Stimulated activated CD4-positive, alpha-beta T cell treated with anti-CD3 and anti-CD28 coated beads, Interleukin-4, amount 100 ng/mL, for 48 hours (primary cell): Measurements from ENCODE around the gene CCR1.
A peak's percentile ranks its signal among the peaks of the same experiment; 100 is the strongest.

Experiments used
- DNase-seq, 2 donors: peaks; one replicate each; pipeline ENCODE4 v3.0.0-alpha.2; 2020; ENCODE audit warnings: low read depth in 2 of 2

CCR1 gene

DNA sequence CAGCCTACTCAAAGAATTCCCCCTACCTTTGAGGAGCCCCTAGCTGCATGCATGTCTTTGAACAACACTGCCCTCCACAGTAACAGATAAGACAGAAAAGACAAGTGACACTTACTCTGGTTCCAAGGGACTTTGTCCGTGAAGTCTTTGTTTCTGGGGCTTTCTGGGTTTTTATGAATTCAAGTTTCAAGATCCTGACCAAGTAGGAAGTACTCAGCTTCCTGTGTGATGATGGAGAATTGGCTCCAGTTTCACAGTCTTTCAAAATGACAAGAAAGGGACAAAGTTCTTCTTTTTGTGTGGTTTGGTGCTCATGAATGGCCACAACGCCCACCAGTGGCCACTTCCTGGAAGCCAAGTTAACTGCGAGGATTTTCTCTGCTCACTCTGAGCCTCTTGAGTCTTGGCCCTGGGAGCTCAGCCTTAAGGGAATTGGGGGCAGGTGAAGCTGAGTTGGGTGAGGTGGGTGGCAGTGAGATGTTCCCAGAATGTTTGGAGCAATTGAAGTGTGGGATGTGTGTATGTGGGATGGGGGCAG lies at the start of gene CCR1:
TSS of gene CCR1 (minus strand) at position 147 of the 538 bp plus-strand sequence. CDS start 4,000 bp downstream, outside the sequence.
- DNase-seq = peak; percentile 38 to 51

DNA sequence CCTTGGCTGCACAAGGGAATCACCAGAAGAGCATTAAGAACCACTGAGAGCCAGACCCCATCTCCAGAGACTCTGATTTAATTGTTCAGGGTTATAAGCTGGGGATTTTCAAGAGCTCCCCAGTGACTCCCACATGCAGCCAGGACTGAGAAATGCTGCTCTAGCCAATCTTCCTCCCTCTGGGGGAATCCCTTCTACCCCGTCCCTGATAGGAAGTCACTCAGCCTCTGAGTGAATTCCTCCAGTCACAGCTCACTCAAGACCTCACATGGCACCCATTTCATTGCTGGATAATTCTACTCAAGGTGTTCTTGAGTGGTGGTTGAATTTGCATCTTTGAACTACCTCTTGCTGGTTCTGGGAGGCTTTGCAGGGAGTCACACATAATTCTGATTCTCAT lies 44.9 kb upstream of the CCR1 start:
- DNase-seq = no peak

DNA sequence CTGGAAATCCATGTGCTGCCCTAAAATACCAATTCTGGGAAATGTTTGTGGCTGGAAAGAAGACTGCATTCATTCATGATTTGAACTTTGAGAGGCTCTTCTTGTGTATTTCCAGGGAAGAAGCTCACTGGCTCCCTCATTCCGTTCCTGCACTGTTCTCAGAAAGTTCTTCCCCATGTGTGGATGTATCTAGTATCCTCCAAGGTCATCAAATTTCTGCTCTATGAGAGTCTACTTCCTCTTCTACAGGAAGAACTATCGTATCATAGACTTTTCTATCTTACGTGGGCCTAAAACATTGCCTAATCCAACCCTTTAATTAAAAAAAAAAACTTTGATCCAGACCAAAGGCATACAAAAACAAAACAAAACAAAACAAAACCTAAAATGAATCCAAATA lies 37.0 kb upstream of the CCR1 start:
- DNase-seq = no peak

DNA sequence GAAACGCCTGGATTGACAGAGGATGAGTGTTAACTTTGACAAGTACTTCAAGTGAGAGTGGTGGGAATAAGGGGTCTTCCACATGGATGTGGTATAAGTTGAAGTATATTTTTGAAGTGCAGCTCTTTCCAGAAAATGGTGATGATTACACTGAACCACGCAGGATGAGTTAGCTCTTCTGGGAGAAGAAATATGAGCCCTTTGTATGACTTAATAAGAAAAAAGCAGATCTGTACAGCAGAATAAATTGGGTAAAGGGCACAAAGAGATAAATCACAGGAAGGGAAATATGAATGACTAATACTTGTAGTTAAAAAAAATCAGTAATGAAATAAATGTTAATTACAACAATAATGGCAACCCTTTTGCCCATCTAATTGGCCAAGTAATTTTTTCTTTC lies 35.4 kb upstream of the CCR1 start:
- DNase-seq = no peak

DNA sequence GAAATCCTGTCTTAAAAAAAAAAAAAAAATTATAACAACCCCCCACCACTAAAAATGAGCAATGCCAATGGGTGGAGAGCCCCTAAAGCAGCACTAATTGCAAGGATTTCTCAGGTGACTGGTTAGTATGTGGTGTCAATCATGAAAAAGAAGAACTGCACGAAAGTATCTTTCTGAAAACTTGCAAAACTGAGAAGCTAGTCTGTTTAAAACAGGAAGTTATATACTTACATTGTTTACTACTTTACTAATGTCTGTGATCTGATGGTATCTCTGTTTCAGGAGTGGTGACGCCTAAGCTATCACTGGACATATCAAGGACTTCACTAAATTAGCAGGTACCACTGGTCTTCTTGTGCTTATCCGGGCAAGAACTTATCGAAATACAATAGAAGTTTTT lies 34.0 kb upstream of the CCR1 start, which contains the start of gene CCR3:
TSS of gene CCR3 (plus strand) at position 341 of the 400 bp plus-strand sequence. CDS start 22,699 bp downstream, outside the sequence.
- no peak for DNase-seq

DNA sequence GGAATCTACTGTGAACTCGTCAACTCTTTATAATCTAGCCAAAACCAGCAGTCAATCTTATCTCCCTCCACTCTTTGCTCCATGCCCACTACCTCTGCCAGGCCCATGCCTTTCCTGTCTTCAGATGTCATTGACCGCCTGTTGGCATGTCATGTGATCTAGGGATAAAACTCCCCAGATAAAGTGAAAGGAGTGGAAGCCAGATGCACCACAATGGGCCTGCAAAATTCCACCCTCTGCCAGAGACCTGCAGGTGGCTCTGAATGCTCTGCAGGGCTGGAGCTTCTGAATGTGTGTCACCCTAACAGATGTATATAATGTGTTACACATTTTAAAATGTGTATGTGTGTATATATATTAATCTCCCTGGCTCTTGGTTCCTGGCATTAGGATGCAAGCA lies 31.8 kb upstream of the CCR1 start:
- DNase-seq = no peak

DNA sequence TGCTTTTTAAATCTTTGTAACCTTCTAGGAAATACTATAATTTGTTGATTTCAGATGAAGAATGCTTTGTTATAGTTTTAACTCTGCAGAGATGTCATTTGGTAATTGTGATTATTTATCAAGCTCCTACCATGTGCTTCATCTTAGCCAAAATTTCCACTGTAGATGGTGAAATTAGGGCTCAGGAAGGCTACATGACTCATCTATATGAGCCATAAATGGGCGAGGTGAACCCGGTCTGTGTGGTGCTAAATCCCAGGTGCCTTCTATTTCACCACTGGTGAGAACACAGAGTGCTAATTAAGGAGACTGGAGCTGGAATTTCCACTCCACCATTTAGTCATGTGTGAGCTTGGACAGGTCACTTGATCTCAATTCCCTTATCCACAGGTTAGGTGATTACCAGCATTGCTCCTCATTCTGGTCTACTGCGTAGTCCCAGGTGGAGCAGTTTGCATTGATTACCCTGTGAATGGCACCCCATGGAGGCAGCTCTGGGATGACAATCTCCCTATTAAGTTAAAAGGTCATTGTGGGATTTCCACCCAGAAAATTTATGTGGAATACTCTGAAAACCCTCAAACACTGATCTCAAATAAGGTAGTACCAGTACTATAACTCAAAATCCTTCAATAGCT lies 31.3 kb upstream of the CCR1 start:
- no peak for DNase-seq

DNA sequence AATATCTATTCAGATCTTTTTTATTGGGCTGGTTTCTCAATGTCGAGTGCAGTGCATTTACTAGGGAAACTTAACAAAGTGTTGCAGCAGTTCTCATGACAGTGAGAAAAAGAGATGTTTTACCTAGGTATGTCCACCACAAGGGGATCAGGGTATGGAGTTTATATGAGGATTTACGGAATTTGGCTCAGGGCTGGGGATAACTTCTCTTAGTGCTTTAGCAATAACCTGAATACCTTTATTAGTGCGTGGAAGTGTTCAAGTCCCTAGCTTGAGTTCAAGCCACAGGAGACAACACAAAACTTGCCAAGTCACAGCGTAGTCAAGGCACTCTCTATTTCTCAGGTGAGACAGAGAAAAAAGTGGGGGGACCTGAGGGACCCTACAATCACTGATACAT lies 30.3 kb upstream of the CCR1 start:
- DNase-seq = no peak

DNA sequence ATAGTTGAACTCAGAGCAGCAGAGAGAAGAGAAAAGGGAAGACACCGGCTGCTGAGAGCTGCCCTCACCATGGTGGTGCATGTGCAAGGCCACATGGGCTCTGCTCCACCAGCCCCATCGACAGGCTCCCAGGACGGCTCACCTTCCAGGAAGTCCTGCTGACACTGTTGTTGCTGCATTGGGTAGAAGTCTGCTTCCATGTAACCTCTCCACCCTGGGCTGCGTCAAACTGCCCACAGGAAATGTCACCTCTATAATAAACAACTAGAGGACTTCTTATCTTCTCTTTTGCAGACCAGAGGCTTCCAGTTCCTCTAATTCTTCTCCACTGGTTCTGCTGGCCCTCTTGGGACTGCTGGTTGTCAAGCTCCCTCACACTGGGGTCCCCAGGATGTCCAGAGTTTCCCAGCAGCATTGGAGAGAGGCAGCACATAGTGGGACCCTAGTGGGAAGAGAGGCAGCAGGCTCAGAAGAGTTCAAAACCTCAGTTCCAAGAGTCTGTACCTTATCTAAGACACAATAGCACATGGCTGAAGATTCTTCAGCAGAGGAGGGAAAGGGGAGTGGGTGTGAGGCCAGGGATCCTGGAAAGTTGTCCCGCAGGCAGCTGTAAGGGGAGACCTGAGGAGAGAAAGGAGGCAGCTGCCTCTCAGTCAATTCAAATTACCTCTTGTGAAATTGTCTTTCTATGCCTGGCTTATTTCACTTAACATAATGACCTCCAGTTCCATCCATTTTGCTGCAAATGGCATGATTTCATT lies 28.4 kb upstream of the CCR1 start:
- DNase-seq = no peak

DNA sequence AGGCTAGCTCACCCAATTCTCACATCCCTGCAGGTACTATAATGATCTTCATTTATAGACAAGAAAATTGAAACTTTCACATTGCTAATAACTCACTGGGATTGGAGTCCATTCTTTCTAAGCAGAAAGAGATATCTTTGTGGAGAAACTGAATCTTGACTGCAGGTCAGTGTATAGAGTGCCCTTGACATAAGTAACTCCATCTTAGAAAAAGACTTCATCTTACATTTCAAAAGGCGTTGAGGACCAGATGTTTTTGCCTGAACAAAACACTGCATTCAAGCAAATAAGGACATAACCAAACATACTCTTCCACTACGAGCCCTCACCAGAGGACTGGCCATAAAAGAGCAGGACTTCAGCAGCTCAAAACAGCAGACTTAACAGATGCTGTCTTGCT lies 27.3 kb upstream of the CCR1 start:
- no peak for DNase-seq

DNA sequence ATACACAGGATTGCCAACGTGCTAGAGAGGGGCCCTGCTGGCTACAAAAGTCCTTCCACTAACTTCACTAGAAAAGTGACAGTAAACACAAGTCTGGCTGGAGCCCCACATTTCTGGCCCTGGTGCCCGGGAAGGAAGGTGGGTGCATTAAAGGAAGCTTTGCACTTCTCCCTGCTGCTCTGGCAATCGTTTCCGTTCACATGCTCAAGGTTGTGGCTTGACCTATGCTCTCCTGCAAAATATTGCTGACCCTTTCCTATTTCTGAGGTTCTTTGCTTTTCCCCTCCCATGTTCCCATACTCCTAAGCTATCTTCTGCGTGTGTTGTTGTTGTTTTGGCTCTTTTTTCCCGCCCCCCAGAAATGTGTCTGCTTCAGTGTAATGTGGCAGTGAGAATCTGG lies 25.1 kb upstream of the CCR1 start:
- no peak for DNase-seq

DNA sequence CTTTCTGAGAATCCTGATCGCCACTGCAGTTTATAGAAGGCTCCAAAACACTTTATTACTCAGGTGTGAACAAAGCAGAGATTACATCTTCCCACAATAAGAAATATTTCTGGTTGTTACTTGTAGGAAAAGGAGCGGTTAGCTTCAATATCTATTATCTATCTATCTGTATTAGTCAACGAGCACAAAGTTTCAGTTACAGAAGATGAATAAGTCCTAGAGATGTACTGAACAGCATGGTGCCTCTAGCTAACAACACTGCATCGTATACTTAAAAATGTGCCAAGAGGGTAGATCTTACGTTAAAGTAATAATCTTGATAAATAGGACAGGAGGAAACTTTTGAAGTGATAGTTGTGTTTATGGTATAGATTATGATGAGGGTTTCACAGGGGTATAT lies 23.2 kb upstream of the CCR1 start:
- DNase-seq = no peak

DNA sequence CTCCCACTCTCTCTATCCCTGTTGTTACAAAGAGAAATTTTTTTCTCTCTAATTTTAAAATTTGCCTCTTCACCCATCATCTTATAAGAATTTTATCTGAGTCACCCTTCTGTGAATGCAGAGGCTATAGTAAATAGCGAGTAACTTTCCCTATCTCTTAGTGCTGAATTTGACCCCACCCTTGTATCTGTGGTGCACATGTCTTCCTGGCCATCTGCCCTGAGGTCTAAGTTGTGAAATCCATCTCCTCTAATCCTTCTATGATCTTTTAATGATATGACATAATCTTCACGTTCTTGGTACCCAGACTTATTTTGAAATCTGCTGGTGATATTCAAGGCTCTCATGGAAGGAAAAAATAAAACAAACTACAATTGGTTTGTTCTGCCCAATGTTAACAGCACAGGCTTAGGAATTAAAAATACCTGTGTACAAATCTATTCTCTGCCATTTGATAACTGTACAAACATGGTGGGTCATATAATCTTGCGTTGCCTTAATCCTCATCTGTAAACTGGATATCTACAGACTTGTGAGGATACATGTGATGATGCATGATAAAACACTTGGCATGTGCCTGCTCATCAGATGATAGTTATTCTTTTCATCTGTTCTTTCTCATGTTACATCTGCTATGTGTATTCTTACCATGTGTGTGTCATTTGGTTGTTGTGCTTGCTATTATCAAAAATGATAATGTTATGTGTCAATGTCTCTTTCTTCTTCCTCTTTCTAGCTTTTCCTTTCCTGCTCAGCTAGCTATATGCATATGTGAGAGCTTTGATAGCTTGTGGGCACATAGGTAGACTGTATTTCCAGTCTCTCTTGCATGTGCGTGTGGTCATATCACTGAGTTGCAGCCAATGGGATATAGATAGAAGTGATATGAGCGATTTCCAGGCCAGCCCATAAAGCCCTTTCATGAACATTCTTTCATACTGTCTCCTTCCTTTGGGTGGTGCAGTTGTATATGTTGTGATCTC lies 20.4 kb upstream of the CCR1 start:
- no peak for DNase-seq

DNA sequence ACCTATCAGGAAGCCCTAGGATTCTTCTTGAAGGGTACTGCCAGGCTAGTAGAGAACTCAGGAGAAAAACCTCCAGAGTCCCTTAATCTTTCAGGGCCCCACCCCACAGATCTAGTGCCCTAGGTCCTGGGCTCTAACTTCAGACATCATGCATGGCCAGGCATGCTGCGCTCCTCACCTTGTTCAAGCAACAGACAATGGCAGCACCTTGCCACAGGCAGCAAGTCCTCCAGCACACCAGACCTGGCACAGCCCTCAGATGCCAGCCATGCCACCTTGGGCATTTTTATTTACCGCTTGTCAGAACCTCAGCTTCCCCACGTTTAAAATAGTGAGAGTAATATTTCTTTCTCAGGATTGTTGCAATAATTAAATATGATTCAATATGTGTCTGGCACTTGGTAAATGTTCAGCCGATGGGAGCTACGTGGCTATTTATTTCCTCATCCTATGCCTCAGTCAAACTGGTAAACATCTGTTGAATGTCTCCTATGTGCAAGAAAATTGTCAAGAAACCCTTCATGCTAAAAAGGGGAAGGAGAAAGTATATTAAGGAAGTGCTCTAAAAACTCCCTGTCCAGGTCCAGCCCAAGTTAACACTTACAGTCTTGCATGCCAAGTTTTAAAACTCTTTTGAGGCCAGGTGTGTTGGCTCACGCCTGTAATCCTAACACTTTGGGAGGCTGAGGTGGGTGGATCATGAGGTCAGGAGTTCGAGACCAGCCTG lies 14.5 kb upstream of the CCR1 start:
- DNase-seq = no peak

DNA sequence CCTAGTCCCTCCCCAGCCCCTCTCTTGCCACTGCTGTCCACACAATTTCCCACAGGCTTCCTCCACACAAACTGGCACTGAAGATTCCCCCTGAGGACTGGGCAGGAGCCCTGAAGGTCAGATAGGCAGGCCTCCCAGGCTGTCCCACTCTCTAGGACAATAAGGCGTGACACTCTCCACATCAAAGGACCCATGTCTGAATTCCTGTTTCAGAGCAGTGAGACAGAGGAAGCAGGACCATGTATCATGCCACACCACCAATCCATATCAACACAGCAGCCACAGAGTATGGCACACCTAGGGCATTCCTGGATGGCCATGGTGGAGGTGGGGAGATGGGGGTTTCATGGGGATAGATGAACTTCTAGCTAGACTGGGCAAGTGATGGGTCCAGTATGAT lies 13.8 kb upstream of the CCR1 start:
- no peak for DNase-seq

DNA sequence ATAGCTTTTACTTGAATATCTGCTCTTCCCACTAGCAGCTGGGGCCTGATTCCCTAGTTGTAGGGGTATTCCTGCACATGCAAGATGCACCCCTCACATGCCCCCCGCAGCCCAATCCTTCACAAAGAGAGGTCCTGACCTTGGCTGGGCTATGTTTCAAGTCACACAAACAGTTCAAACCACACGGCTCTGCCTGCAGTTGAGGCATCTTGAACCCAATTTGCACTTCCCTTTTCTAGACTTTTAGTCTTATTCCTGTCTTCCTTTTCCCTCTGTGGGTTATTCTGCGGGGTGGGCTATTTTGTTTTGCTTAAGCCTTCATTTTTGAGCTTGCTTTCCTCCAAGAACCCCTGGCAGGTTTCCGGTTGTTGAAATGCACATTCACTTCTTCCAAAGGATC lies 13.3 kb upstream of the CCR1 start:
- no peak for DNase-seq

DNA sequence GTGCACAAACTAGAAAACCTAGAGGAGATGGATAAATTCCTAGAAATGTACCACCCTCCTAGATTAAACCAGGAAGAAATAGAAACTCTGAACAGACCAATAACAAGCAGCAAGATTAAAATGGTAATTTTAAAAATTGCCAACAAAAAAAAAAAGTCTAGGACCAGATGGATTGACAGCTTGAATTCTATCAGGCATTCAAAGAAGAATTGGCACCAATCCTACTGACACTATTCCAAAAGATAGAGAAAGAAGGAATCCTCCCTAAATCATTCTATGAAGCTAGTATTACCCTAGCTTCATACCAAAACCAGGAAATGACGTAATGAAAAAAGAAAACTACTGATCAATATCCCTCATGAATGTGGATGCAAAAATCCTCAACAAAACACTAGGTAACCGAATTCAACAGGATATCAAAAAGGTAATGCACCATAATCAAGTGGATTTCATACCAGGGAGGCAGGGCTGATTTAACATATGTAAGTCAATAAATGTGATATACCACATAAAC lies 10.1 kb upstream of the CCR1 start:
- DNase-seq = no peak

DNA sequence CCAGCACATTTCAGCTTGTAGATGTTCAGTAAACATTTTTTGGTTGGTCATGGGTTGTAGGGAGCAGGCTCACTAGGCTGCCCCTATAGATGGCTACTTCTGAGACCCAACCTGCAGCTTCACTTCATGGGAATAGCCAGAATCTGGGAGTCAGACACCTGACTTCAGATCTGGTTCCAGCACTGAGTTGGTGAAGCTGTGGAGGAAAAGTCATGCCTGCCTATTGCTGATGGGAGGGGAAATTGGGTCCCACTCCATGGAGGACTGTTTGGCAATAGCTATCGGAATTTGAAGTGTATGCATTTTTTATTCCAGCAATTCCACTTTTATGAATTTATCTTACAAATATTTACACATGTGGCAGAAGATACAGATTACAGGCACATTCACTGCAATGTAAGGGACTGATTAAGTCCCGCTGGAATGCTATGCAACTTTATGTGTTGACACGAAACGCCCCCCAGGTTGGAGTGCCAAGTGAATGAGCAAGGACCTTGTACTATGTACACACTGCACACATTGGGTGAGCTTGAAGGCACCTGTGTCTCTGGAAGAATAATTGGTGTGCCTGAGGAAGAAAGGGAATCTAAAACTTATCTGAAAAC lies 7.8 kb upstream of the CCR1 start:
- DNase-seq = no peak

DNA sequence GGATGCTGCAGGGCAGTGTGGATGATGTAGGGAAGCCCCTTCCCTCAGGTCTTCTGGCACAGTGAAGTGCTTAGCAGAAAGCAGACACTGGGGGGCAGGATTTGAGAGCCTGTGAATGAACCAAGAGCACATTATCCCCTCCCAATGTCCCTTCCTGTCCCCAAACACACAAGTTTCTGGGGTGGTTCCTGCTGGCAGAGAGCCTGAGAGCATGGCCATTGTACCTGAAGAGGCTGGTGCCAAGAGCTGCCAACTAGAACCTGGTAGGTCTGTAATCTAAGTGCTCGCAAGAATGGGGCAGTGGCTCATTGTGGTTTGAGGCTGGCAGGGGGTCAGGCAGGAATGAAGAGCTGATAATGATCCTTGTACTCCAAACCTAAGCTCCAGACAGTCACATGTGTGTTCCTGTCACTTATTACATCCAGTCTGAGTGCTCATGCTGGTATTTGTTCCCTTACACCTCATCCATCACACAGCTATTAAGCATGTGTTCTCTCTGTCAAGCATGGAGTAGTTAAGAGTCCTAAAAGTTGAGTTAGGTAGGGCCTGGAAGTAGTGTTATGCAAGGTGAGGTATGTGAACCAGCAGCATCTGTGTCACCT lies 6.7 kb upstream of the CCR1 start:
- no peak for DNase-seq

DNA sequence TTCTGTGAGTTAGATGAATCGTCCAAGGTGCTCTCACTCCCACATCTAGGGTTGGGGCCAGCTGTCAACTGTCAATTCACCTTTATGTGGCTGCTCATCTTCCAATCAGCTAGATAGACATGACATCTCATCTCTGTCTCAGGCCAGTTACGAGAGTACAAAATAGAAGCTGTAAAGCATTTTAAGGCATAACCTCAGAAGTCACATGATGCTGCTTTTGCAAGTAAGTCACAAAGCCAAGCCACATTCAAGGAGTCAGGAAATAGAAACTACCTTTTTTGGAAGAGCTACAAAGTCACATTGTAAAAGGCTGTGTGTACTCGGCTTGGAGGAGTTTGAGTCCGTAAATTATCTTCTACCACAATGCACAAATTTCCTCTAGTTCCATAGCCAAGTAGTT lies 5.1 kb upstream of the CCR1 start:
- DNase-seq = no peak
